Esophagus muscularis mucosa (tissue), 4 donors: ENCODE measurements around the gene LCN6.

Experiments
- EP300 ChIP-seq: sonication (generic); formaldehyde crosslinking; IDR thresholded peaks from one replicate; pipeline ENCODE4 v1.6.1; 2017; ENCODE audit warnings: antibody characterized with exemption
- POLR2A ChIP-seq: fragments of 450-650 bp; IDR thresholded peaks from one replicate; pipeline ENCODE4 v1.6.1; 2017; ENCODE audit warnings: antibody characterized with exemption, moderate library complexity, mild to moderate bottlenecking, low read depth
- POLR2AphosphoS5 ChIP-seq, 2 donors: sonication (generic); formaldehyde crosslinking; IDR thresholded peaks; one replicate each; pipeline ENCODE4 v1.6.1; 2017; ENCODE audit warnings: antibody characterized with exemption in 2 of 2
- TF ChIP-seq, protein P1 (sequence below), 3 experiments: fragments of 200-600 bp in 2 of 3; fragments of 450-650 bp in 1 of 3; sonication (generic) in 2 of 3; IDR thresholded peaks; one replicate each; pipeline ENCODE4 v1.5.1; 2017 to 2019; ENCODE audit warnings: antibody characterized with exemption in 3 of 3, mild to moderate bottlenecking in 2 of 3, moderate library complexity in 1 of 3

GRCh38 chr9:136694872-136695247 is 53.5 kb downstream of the LCN6 start:
- TF ChIP-seq, protein P1, sequence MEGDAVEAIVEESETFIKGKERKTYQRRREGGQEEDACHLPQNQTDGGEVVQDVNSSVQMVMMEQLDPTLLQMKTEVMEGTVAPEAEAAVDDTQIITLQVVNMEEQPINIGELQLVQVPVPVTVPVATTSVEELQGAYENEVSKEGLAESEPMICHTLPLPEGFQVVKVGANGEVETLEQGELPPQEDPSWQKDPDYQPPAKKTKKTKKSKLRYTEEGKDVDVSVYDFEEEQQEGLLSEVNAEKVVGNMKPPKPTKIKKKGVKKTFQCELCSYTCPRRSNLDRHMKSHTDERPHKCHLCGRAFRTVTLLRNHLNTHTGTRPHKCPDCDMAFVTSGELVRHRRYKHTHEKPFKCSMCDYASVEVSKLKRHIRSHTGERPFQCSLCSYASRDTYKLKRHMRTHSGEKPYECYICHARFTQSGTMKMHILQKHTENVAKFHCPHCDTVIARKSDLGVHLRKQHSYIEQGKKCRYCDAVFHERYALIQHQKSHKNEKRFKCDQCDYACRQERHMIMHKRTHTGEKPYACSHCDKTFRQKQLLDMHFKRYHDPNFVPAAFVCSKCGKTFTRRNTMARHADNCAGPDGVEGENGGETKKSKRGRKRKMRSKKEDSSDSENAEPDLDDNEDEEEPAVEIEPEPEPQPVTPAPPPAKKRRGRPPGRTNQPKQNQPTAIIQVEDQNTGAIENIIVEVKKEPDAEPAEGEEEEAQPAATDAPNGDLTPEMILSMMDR (IDR thresholded peaks at IDR 0.05) = no peak
- TF ChIP-seq POLR2AphosphoS5 (IDR thresholded peaks at IDR 0.05) = no peak
- no peak for TF ChIP-seq EP300
- no peak for TF ChIP-seq POLR2A
